ENCODE results near the gene HOTAIR. TPM values are rescaled to one million over a fixed set of nuclear protein-coding genes. Genes with fewer than 3 reads are reported as not detected.

The HOTAIR gene
- polyA plus RNA-seq, 3 donors: not detected

DNA sequence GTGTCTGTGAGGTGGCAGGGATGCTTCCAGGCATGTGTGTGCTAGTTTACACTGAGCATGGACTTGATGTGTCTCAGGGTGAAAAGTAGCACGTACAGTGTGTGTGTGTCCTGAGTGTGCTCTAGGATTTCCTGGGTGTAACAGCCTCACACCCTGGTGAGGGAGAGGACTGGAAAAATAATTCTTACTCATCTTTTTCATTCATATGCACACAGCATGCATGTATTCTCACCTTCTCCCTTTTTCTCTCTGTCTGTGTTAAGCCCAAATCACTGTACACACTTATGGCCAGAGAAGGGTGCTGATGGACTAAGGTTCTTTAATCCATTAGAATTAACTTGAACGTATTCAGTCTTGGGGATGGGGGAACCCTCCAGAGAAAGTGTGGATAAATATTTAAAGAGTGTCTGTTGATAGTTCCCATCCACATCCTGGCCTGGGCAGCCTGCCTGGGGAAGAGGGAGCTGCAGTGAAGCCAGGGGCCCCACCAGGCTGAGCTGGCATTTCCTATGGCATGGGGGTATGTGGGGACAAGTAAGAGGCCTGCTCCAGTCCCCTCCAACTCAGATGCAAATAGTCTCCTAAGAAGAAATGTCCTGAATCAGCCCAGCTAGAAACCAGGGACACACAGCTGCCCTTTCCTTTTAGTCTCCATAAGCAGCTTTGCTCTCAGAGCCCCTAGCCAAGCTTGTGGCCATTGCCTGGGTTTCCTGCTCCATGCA is 32.9 kb upstream of the HOTAIR start:
- Histone ChIP-seq H3K9me3 (replicated peaks in 1 of 2; ENCODE audit: control insufficient read depth in 1 of 2, insufficient read depth in 1 of 2, low read length in 2 of 2) (peaks cover 2 to 52% of the 10 kb centered on the region in 2 donors), H3K9ac (ENCODE audit: insufficient read depth, low read length, poor library complexity, severe bottlenecking) (no peak overlapping the region), H3K27ac (ENCODE audit: low read depth in 1 of 2, low read length in 2 of 2) (no peak overlapping the region), H3K4me3 (replicated peaks in 1 of 3; ENCODE audit: low read depth in 2 of 3, low read length in 3 of 3) (peak overlapping the region in 1 of 3 experiments; percentile 73), H3K27me3 (ENCODE audit: control insufficient read depth in 2 of 2, insufficient read depth in 2 of 2, low read length in 2 of 2) (peaks cover 84 to 98% of the 10 kb centered on the region in 2 donors), H3K4me1 (ENCODE audit: control insufficient read depth in 1 of 2, insufficient read depth in 2 of 2, low read length in 2 of 2) (peaks cover 14 to 17% of the 10 kb centered on the region in 2 donors), H3K36me3 (replicated peaks in 1 of 2; ENCODE audit: control insufficient read depth in 1 of 2, insufficient read depth in 2 of 2, low read length in 2 of 2) (no peaks in the 10 kb centered on the region), H3K79me2 (ENCODE audit: insufficient read depth, low read length) (no peaks in the 10 kb centered on the region), H4K20me1 (ENCODE audit: insufficient read depth, low read length) (no peaks in the 10 kb centered on the region), H3K4me2 (replicated peaks; ENCODE audit: extremely low read depth, low read length, poor library complexity, severe bottlenecking) (no peak overlapping the region), H2AFZ (ENCODE audit: insufficient read depth, low read depth, low read length, poor library complexity, severe bottlenecking) (no peak overlapping the region)
- no peak for DNase-seq
- no peak overlapping the region for H3K27ac Mint-ChIP-seq
- peaks cover 97 to 98% (median 98%) of the 10 kb centered on the region in 3 donors for H3K27me3 Mint-ChIP-seq (ENCODE audit: low read depth in 3 of 3)
- intact Hi-C loops (cut with micrococcal nuclease): loop anchor here (2.0 to 5.0 kb wide), 2 partner anchors 193 to 195 kb away; no protein-coding TSS in a partner anchor
- H3K36me3 Mint-ChIP-seq: peaks cover 5 to 18% of the 10 kb centered on the region in 2 donors
- TF ChIP-seq, protein P1, sequence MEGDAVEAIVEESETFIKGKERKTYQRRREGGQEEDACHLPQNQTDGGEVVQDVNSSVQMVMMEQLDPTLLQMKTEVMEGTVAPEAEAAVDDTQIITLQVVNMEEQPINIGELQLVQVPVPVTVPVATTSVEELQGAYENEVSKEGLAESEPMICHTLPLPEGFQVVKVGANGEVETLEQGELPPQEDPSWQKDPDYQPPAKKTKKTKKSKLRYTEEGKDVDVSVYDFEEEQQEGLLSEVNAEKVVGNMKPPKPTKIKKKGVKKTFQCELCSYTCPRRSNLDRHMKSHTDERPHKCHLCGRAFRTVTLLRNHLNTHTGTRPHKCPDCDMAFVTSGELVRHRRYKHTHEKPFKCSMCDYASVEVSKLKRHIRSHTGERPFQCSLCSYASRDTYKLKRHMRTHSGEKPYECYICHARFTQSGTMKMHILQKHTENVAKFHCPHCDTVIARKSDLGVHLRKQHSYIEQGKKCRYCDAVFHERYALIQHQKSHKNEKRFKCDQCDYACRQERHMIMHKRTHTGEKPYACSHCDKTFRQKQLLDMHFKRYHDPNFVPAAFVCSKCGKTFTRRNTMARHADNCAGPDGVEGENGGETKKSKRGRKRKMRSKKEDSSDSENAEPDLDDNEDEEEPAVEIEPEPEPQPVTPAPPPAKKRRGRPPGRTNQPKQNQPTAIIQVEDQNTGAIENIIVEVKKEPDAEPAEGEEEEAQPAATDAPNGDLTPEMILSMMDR (IDR thresholded peaks at IDR 0.05): no peak
- peak overlapping the region in 1 of 2 donors; percentile 96 for H3K4me3 Mint-ChIP-seq
- no CpG with 5 or more reads among the region's 2 CpGs for WGBS (ENCODE audit: insufficient coverage)
- H3K4me1 Mint-ChIP-seq: peaks cover 31% of the 10 kb centered on the region
- H3K9me3 Mint-ChIP-seq: peaks cover 0 to 27% (median 17%) of the 10 kb centered on the region in 7 donors

DNA sequence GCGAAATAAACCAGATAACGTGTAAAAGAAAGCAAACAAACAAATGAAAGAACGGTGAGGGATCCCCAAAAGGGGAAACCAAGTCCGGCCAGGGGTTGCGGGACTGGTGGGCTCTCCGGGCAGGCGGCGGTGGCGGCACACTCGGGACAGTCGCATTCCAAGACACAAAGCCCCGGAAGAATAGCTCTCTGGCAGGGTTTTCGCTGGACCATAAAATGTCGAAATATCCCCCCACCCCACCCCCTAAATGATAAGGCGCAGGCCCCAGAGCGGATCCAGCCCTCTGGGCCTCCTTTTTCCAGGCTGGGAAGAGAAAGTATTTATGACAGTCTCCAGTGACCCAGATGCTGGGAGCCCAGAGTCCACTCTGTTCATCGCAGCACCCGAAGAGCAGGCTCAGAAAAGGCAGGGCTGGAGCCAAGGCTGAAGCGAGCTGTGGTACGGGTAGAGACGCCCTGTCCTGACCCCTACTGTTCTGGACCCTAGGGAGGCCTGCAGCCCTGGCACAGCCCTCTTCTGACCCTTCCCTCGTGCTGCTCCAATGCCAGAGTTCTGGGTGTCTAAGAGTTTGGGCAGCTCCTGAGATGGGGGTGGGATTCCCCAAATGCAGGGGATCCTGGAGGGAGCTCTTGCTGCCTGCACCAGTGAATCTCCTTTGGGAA is 31.9 kb upstream of the HOTAIR start:
- H2AFZ ChIP-seq (ENCODE audit: insufficient read depth, low read depth, low read length, poor library complexity, severe bottlenecking): peak overlapping the region; percentile 66
- peak overlapping the region; percentile 2 to 73 (median 42) for H3K4me3 ChIP-seq (replicated peaks in 1 of 3; ENCODE audit: low read depth in 2 of 3, low read length in 3 of 3)
- WGBS (ENCODE audit: insufficient coverage): 11% methylated on average over 12 of the region's 22 CpGs

More for the DNA sequence above, 31.9 kb upstream of the HOTAIR start:
- H3K36me3 ChIP-seq (replicated peaks in 1 of 2; ENCODE audit: control insufficient read depth in 1 of 2, insufficient read depth in 2 of 2, low read length in 2 of 2): no peaks in the 10 kb centered on the region
- Mint-ChIP-seq H3K36me3 (peaks cover 5 to 18% of the 10 kb centered on the region in 2 donors), H3K4me1 (peaks cover 33% of the 10 kb centered on the region), H3K9me3 (peaks cover 0 to 26% (median 16%) of the 10 kb centered on the region in 7 donors), H3K27me3 (ENCODE audit: low read depth in 3 of 3) (peaks cover 98 to 99% (median 98%) of the 10 kb centered on the region in 3 donors), H3K27ac (peak overlapping the region in 1 of 7 donors; percentile 66), H3K4me3 (peak overlapping the region; percentile 85 to 96)
- peaks cover 85 to 98% of the 10 kb centered on the region in 2 donors for H3K27me3 ChIP-seq (ENCODE audit: control insufficient read depth in 2 of 2, insufficient read depth in 2 of 2, low read length in 2 of 2)
- no peak overlapping the region for H3K9ac ChIP-seq (ENCODE audit: insufficient read depth, low read length, poor library complexity, severe bottlenecking)
- H3K79me2 ChIP-seq (ENCODE audit: insufficient read depth, low read length): no peaks in the 10 kb centered on the region
- TF ChIP-seq, protein P1 (IDR thresholded peaks at IDR 0.05): no peak
- intact Hi-C loops (cut with micrococcal nuclease): loop anchor here (2.0 to 5.0 kb wide), 2 partner anchors 194 to 196 kb away; no protein-coding TSS in a partner anchor
- peak overlapping the region; percentile 85 for H3K4me2 ChIP-seq (replicated peaks; ENCODE audit: extremely low read depth, low read length, poor library complexity, severe bottlenecking)
- peaks cover 2 to 54% of the 10 kb centered on the region in 2 donors for H3K9me3 ChIP-seq (replicated peaks in 1 of 2; ENCODE audit: control insufficient read depth in 1 of 2, insufficient read depth in 1 of 2, low read length in 2 of 2)
- H4K20me1 ChIP-seq (ENCODE audit: insufficient read depth, low read length): no peaks in the 10 kb centered on the region
- H3K27ac ChIP-seq (ENCODE audit: low read depth in 1 of 2, low read length in 2 of 2): no peak overlapping the region
- peaks cover 14 to 17% of the 10 kb centered on the region in 2 donors for H3K4me1 ChIP-seq (ENCODE audit: control insufficient read depth in 1 of 2, insufficient read depth in 2 of 2, low read length in 2 of 2)
- no peak for DNase-seq
